Measurements from ENCODE around the gene SLC16A3.
"Not testable (repeated sequence)": the region's sequence is repeated elsewhere in the genome, so short reads cannot be mapped to it uniquely, and the experiment has no call there.

SLC16A3 gene

DNA sequence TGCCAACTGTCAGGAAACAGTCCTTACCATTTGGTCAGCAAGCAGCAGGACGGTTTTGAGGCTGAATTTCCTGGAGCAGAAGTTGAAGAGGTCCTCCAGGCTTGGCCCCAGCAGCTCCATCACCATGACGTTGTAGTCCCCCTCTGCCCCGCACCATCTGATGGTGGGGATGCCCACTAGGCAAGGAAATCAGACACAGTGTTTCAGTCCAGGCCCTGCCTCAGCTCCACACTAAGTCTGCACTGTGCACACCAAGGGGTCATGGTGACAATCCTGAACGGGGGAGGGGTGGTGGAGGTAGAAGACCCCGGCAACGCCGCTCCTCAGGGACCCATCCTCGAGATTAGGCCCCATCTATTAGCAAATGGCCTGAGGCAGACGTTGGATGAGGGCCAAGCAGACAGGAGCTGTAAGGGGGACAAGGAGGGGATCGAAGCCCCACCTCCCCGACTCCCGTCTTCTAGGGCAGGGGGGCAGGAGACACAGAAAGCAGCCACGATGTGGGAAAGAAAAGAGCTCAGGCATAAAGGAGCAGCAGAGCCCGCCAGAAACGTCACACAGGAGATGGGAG, 26.6 kb downstream of the SLC16A3 start:
- H3K4me3 ChIP-seq (ENCODE audit: control insufficient read depth, low read depth, low read length) = no peak overlapping the region
- TF ChIP-seq, protein P1, sequence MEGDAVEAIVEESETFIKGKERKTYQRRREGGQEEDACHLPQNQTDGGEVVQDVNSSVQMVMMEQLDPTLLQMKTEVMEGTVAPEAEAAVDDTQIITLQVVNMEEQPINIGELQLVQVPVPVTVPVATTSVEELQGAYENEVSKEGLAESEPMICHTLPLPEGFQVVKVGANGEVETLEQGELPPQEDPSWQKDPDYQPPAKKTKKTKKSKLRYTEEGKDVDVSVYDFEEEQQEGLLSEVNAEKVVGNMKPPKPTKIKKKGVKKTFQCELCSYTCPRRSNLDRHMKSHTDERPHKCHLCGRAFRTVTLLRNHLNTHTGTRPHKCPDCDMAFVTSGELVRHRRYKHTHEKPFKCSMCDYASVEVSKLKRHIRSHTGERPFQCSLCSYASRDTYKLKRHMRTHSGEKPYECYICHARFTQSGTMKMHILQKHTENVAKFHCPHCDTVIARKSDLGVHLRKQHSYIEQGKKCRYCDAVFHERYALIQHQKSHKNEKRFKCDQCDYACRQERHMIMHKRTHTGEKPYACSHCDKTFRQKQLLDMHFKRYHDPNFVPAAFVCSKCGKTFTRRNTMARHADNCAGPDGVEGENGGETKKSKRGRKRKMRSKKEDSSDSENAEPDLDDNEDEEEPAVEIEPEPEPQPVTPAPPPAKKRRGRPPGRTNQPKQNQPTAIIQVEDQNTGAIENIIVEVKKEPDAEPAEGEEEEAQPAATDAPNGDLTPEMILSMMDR (conservative IDR thresholded peaks at IDR 0.05; ENCODE audit: control insufficient read depth, insufficient read depth, low read depth, low read length) = no peak
- no peak for DNase-seq (ENCODE audit: low read depth)

DNA sequence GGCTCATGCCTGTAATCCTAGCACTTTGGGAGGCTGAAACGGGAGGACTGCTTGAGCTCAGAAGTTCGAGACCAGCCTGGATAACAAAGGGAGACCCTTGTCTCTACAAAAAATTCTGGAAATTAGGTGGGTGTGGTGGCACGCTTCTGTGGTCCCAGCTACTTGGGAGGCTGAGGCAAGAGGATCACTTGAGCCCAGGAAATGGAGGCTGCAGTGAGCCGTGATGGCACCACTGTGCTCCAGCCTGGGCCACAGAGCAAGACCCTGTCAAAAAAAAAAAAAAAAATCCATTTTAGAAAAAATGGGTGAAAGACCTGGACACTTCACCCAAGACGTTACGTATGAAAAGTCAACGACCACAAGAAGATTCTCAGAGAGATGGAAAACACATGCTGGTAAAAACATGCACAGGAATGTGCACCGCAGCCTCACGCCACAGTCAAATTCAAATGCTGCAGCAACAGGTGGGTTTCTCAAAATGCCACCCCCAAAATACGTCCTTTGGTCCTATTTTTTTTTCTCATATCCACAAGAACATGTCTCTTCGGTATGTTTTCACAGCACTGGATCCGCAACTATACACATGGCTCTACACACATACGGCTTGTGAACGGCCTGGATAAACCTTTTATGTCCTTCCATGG, 27.5 kb downstream of the SLC16A3 start:
- no peak overlapping the region for H3K4me3 ChIP-seq (ENCODE audit: control insufficient read depth, low read depth, low read length)
- no peak for DNase-seq (ENCODE audit: low read depth)
- TF ChIP-seq, protein P1 (conservative IDR thresholded peaks at IDR 0.05; ENCODE audit: control insufficient read depth, insufficient read depth, low read depth, low read length) = no peak

DNA sequence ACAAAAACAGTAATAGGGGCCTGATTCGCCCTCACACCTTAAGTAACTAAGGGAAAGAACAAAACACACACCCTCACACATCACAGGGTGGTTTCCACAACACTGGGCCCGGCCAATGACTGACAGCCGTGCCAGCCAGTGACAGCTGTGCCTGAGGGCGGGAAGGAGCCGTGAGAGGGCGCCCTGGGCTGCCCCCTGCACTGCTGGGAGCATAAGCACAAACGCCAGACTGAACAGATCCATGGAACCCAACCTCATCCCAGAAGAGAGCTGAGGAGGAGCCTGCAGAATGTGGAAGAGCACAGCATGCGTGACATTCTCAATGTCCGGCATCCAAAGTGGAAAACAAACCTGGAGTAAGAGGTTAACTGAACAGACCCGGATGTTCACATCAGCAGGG, 28.6 kb downstream of the SLC16A3 start:
- TF ChIP-seq, protein P1 (conservative IDR thresholded peaks at IDR 0.05; ENCODE audit: control insufficient read depth, insufficient read depth, low read depth, low read length) = no peak
- DNase-seq (ENCODE audit: low read depth) = peak; percentile 66
- H3K4me3 ChIP-seq (ENCODE audit: control insufficient read depth, low read depth, low read length) = no peak overlapping the region

DNA sequence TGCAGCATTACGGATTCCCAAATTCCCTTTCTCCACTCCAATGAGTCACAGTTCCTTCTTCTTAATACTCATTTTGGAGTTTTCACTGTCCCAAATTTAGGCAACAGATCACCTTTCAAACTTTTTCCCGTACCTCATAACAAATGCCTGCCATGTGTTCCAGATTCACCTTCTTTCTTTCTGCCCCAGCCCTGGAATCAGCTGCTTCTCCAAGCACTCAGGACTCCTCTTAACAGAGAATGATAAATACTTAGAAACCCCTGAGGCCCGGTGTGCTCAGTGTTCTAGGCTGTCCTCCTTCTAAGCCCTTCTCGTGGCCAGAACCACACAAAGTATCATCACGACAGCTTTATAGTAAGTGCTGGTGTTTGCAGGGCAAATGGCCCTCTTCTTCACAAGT, 29.7 kb downstream of the SLC16A3 start:
- DNase-seq (ENCODE audit: low read depth) = no peak
- H3K4me3 ChIP-seq (ENCODE audit: control insufficient read depth, low read depth, low read length) = no peak overlapping the region
- TF ChIP-seq, protein P1 (conservative IDR thresholded peaks at IDR 0.05; ENCODE audit: control insufficient read depth, insufficient read depth, low read depth, low read length) = no peak

DNA sequence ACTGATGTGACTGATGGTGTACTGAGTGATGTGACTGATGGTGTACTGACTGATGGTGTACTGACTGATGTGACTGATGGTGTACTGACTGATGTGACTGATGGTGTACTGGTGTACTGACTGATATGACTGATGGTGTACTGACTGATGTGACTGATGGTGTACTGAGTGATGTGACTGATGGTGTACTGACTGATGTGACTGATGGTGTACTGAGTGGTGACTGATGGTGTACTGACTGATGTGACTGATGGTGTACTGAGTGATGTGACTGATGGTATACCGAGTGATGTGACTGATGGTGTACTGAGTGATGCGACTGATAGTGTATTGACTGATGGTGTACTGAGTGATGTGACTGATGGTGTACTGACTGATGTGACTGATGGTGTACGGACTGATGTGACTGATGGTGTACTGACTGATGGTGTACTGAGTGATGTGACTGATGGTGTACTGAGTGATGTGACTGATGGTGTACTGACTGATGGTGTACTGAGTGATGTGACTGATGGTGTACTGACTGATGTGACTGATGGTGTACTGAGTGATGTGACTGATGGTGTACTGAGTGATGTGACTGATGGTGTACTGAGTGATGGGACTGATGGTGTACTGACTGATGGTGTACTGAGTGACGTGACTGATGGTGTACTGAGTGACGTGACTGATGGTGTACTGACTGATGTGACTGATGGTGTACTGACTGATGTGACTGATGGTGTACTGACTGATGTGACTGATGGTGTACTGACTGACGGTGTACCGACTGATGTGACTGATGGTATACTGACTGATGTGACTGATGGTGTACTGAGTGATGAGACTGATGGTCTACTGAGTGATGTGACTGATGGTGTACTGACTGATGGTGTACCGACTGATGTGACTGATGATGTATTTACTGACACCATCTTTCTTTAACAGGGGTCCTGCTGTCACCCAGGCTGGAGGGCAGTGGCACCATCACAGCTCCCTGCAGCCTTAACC, 31.4 kb downstream of the SLC16A3 start:
- DNase-seq (ENCODE audit: low read depth); H3K4me3 ChIP-seq (ENCODE audit: control insufficient read depth, low read depth, low read length): not testable (repeated sequence)

DNA sequence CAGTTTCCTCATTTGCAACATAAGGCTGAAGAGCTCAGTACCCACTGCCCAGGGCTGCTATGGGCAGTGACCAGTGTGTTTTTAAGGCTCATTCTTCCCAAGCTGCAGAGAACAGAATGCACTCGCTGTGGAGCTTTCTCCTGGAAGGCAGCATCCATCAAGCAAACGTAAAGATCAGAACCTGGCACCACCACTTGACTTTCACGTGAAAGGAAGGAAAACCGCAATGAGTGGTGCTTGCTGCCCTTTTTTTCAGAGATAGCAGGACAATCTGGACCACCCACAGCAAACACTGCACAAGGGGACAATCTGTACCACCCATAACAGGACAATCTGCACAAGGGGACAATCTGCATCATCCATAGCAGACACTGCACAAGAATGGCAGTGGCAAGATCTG, 33.5 kb downstream of the SLC16A3 start:
- no peak overlapping the region for H3K4me3 ChIP-seq (ENCODE audit: control insufficient read depth, low read depth, low read length)
- TF ChIP-seq, protein P1 (conservative IDR thresholded peaks at IDR 0.05; ENCODE audit: control insufficient read depth, insufficient read depth, low read depth, low read length) = no peak
- no peak for DNase-seq (ENCODE audit: low read depth)

DNA sequence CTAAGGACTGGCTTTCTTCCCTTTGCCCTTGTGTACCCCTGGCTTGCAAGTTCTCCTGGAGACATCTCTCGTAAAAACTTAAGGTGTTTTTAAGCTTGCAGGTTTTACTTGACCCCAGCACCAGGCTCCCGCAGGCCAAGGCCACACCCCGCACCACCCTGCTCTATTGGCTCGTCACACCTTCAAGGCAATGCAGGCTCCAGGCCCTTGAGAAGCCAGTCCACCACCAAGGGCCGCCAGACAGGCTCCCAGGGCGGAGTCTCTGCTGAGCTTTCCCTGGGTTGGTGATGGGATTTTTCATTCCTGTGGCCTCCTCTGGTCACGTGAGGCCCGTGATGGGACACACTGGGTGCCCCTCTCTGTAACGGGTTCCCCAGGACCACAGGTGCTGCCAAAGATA, 34.8 kb downstream of the SLC16A3 start:
- H3K4me3 ChIP-seq (ENCODE audit: control insufficient read depth, low read depth, low read length) = no peak overlapping the region
- DNase-seq (ENCODE audit: low read depth) = no peak
- TF ChIP-seq, protein P1 (conservative IDR thresholded peaks at IDR 0.05; ENCODE audit: control insufficient read depth, insufficient read depth, low read depth, low read length) = no peak

All from fibroblast of mammary gland (primary cell).